GM13976 (cell line): ENCODE measurements around the gene JARID2.
A peak's percentile ranks its signal among the peaks of the same experiment; 100 is the strongest.

Source experiments
- DNase-seq: peaks from one replicate; pipeline ENCODE4 v3.0.0; 2012; ENCODE audit warnings: low spot score
- in situ Hi-C: fragments of 300-500 bp; cut with MboI; formaldehyde crosslinking; loops from one replicate; pipeline ENCODE4 v1.12.0; 2022; ENCODE audit warnings: low sequenced_read_pairs, mixed read lengths, inconsistent platforms; ENCODE audit not compliant: unreplicated experiment
- TF ChIP-seq, protein P1 (sequence below): IDR thresholded peaks from 2 replicates; pipeline ENCODE4 v1.5.1; 2012; ENCODE audit warnings: borderline replicate concordance, mild to moderate bottlenecking; ENCODE audit not compliant: insufficient read depth; ENCODE audit errors: extremely low read depth, missing control alignments, control extremely low read depth

Gene JARID2

DNA sequence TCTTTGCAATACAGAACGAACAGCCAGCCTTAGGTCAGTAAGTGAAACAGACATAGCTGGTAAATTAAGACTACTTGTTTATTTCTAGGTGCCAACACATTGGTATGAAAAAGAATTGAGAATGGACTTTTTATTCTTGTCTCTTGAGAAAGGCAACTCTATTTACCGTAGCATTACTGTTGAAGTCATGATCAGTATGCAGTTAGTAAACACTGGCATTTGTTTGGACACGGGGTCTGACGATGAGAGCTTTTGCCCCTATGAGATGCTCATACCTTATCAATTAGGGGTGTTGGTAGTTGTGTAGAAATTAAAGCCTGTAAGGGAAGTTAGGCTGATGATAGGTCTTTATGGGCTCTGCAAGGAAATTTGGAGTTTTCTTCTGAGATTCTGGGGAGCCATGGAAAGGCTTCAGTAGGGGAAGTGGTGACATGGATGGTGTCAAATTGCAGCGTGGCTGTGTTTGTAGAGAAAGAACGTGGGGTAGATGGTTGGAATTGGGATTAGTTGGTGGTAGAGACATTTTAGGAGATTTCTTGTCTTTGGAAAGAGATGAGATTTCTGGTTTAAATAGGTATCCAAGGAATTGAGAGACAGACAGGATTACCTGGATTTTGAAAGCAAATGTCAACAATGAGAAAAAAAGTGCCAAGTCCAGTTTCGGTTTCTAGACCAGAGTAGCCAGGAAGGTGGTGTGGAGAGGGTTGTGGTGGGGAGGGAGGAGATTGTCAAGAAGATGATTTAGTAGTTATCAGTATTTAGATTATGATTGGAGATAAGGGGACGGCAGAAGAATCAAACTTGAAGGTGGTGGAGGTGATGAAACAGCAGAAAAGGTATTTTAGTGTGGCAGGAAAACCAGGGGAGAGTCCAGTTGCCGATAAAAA, 116.6 kb downstream of the JARID2 start:
- DNase-seq, result no peak
- in situ Hi-C loops, result no loop called here
- TF ChIP-seq, protein P1, sequence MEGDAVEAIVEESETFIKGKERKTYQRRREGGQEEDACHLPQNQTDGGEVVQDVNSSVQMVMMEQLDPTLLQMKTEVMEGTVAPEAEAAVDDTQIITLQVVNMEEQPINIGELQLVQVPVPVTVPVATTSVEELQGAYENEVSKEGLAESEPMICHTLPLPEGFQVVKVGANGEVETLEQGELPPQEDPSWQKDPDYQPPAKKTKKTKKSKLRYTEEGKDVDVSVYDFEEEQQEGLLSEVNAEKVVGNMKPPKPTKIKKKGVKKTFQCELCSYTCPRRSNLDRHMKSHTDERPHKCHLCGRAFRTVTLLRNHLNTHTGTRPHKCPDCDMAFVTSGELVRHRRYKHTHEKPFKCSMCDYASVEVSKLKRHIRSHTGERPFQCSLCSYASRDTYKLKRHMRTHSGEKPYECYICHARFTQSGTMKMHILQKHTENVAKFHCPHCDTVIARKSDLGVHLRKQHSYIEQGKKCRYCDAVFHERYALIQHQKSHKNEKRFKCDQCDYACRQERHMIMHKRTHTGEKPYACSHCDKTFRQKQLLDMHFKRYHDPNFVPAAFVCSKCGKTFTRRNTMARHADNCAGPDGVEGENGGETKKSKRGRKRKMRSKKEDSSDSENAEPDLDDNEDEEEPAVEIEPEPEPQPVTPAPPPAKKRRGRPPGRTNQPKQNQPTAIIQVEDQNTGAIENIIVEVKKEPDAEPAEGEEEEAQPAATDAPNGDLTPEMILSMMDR, result no peak

- in situ Hi-C loops, result no loop called here
- DNase-seq, result no peak
- TF ChIP-seq, protein P1, result no peak
Observed at GRCh38 chr6:15363164-15363522, 117.3 kb downstream of the JARID2 start.

DNA sequence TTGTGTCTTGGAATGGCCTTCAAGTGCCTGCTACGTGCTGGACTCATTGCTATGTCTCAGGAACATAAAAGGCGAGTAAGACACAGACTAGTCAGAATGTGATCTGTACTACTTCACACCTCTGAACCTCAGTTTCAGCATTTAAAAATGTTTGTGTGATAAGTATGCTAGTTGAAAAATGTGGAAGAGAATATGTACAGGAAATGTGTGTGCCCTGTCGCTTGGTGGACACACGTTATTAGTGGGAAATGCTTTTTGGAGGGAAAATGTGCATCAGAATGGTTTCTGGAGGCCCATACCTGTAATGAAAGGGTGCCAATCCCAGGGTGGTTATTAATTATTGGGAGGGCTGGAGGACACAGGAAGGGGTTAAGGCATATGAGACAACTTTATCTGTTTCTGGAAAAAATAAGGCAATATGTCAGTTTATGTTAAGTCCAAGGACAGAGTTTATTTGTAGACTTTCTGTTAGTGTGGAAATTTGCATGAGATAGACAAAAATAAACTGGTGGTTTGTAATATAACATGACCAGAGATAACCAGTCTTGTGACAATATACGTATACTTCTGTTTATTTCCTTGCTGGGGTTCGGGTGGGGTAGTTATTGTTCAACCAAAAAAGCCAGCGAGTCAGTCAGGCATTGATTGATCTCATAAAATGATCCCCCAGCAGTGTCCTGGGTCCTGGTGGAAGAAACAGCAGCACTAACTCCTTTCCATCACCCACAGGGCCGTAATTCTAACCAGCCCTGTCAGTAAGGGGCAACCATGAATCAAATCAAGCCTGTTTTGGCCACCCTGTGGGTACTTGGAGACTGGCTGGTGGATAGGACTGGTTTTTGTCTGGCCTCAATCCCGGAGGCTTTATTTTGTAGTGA, 117.9 kb downstream of the JARID2 start:
- TF ChIP-seq, protein P1, result no peak
- in situ Hi-C loops, result no loop called here
- peak; percentile 55 for DNase-seq

GRCh38 chr6:15364401-15365037, 118.7 kb downstream of the JARID2 start:
- DNase-seq, result no peak
- TF ChIP-seq, protein P1, result no peak
- in situ Hi-C loops, result no loop called here

- TF ChIP-seq, protein P1, result no peak
- no peak for DNase-seq
- in situ Hi-C loops, result no loop called here
Observed at GRCh38 chr6:15365273-15365687, 119.4 kb downstream of the JARID2 start.

DNA sequence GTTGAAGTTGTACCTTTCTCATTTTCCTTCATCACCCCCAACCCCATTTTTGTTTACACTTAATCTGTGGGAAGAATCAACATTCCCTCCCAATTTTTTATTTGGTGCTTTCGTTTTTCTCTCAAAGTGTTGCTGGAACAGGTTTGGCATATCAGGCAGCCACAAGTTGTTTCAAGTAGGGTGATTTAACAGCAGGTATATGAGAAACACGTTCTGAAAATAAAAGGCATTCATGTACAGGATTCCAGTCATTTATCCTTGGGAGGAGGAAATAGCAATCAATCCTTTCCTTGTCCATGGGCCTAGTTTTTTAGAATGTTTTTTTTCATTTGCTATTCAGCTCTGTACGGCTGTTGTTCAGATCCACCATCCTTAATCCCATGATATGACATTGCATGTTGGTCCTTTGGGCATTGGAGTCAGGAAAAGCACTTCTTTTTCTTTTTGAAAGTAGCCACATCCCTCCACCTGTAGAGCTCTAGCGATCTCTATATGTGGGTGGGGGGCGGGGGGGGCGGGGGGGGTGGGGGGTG, 120.2 kb downstream of the JARID2 start:
- in situ Hi-C loops, result no loop called here
- TF ChIP-seq, protein P1, result no peak
- no peak for DNase-seq
